Heart right ventricle (tissue), 16 donors: Measurements from ENCODE around the gene SETD3. TPM values are rescaled to one million over a fixed set of nuclear protein-coding genes. Genes with fewer than 3 reads are reported as not detected.
A peak's percentile ranks its signal among the peaks of the same experiment; 100 is the strongest.

Source experiments
- ATAC-seq, 8 donors: fragments of 200-7000 bp; cut with Tn5 transposase; one replicate each; pipeline ENCODE4 v1.9.1; 2020; ENCODE audit warnings: mild to moderate bottlenecking in 8 of 8, moderate library complexity in 8 of 8, moderate number of reproducible peaks in 1 of 8
- DNase-seq, 2 donors: peaks; one replicate each; pipeline ENCODE4 v3.0.0-alpha.2; 2020
- H3K27ac ChIP-seq, 10 donors: fragments of 200-600 bp; sonication (generic) in 2 of 10; one replicate each; pipeline versions ENCODE4 v1.5.0 to v1.8.0; 2020 to 2022; ENCODE audit warnings: mild to moderate bottlenecking in 3 of 10
- H3K27me3 ChIP-seq, 7 donors: fragments of 200-600 bp; one replicate each; pipeline ENCODE4 v1.8.0; 2021 to 2022; ENCODE audit warnings: mild to moderate bottlenecking in 2 of 7
- H3K36me3 ChIP-seq, 9 donors: fragments of 200-600 bp; sonication (generic) in 1 of 9; one replicate each; pipeline versions ENCODE4 v1.5.0 to v1.8.0; 2020 to 2022; ENCODE audit warnings: mild to moderate bottlenecking in 2 of 9
- H3K4me1 ChIP-seq, 9 donors: fragments of 200-600 bp; sonication (generic) in 1 of 9; one replicate each; pipeline versions ENCODE4 v1.5.0 to v1.8.0; 2020 to 2022; ENCODE audit warnings: mild to moderate bottlenecking in 4 of 9
- H3K4me3 ChIP-seq, 10 donors: fragments of 200-600 bp; sonication (generic) in 2 of 10; one replicate each; pipeline versions ENCODE4 v1.5.0 to v1.8.0; 2020 to 2022; ENCODE audit warnings: mild to moderate bottlenecking in 7 of 10, moderate library complexity in 2 of 10
- H3K9me3 ChIP-seq, 11 donors: fragments of 200-600 bp in 10 of 11; sonication (generic) in 2 of 11; one replicate each; pipeline versions ENCODE4 v1.5.0 to v1.8.0; 2013 to 2022; ENCODE audit warnings: mild to moderate bottlenecking in 2 of 11, control low read depth in 1 of 11, moderate library complexity in 1 of 11
- CTCF ChIP-seq, 9 donors: fragments of 200-600 bp; sonication (generic) in 2 of 9; IDR thresholded peaks; one replicate each; pipeline versions ENCODE4 v1.5.0 to v1.8.0; 2021 to 2022; ENCODE audit warnings: antibody characterized with exemption in 9 of 9, mild to moderate bottlenecking in 5 of 9, moderate library complexity in 1 of 9
- WGBS, 2 donors: extraction: QIAGEN DNeasy Blood & Tissue Kit; methylation state at CpG; one replicate each; pipeline ENCODE4 v1.1.7; 2013; ENCODE audit warnings: inconsistent platforms in 1 of 2; 5-methylcytosine and 5-hydroxymethylcytosine counted together
- intact Hi-C, 10 donors: fragments of 100-400 bp; cut with DNase I; formaldehyde crosslinking; loops; one replicate each; pipeline versions ENCODE4 v1.11.1 to v1.14.2; 2022
- polyA plus RNA-seq, 2 donors: library from polyadenylated mRNA; stranded (reverse); fragments of 200-250 nt; gene quantifications; one replicate each; pipeline ENCODE4 v1.2.3, GENCODE V29; 2013
- total RNA-seq, 10 donors: library from RNA; stranded (reverse); fragmentation: NEBNext Ultra II Directional in 3 of 10; extraction: Animal tissue kit (Norgen Biotek cat#: 25700) in 3 of 10; gene quantifications; one replicate each; pipeline versions ENCODE4 v1.2.1 to v1.2.4, GENCODE V29; 2021 to 2023
- donor health status: Arrhythmogenic right ventricular cardiomyopathy.
- donor health status: ischemic (EF 13 %, LVEDD 7.1; RV severe dilation, severe dysfunction).
- donor health status: healthy with polysubstance abuse.
- donor health status: DM: no; HTN: yes; CAD: no.
- donor health status: DM: no; HTN: no; CAD: no.
- donor health status: ischemic (EF 25% LVEDD 6.9; RV normal size, moderate dysfunction).
- donor health status: ischemic (EF 25% LVEDD 5.7; RV mildly dilated, moderate dysfunction).
- donor health status: healthy.
- donor health status: DM: yes; HTN: yes; CAD: no.
- donor health status: Ischemic cardiomyopathy.
- donor health status: ischemic (EF 35%, LVEDD 5.7; RV mildly dilated, moderate dysfunction).
- donor health status: nonischemic (EF 11% LVEDD 7.7; RV severe dilation, severe dysfunction).
- donor health status: DM: yes; HTN: yes; CAD: no.
- donor health status: PGD.
- donor health status: ischemic (EF 29% LVEDD 5.4; RV normal size, mild dysfunction).
- donor health status: nonischemic (EF 23%, LVEDD 6.1; RV moderate dilation, normal function).

SETD3 gene
- total and polyA plus RNA-seq, 12 donors = 35.0 to 129 (median 106) TPM

GRCh38 chr14:99511421-99512109 lies 30.9 kb upstream of the SETD3 start:
- Histone ChIP-seq H3K27me3 (no peaks in the 10 kb centered on the region), H3K4me3 (no peak overlapping the region), H3K36me3 (peaks cover 0 to 96% (median 30%) of the 10 kb centered on the region in 9 donors), H3K27ac (peak overlapping the region in 8 of 10 donors; percentile 5 to 72 (median 43)), H3K4me1 (peaks cover 0 to 17% (median 3%) of the 10 kb centered on the region in 9 donors), H3K9me3 (no peaks in the 10 kb centered on the region)
- DNase-seq (no peak), ATAC-seq (peak in 6 of 8 donors; percentile 13 to 54 (median 34))
- TF ChIP-seq CTCF (IDR thresholded peaks at IDR 0.05) = no peak
- intact Hi-C loops = loop anchor here in 2 of 10 donors (10.0 kb wide), 1 partner anchor 373 kb away; no protein-coding TSS in a partner anchor
- WGBS, 2 donors = 65 to 66% methylated on average over 12 of the region's 12 CpGs

GRCh38 chr14:99510556-99511139 lies 30.0 kb upstream of the SETD3 start:
- H3K27ac ChIP-seq = peak overlapping the region in 5 of 10 donors; percentile 17 to 72 (median 55)
- H3K4me3 ChIP-seq = no peak overlapping the region
- peaks cover 0 to 96% (median 38%) of the 10 kb centered on the region in 9 donors for H3K36me3 ChIP-seq
- no peak for TF ChIP-seq CTCF (IDR thresholded peaks at IDR 0.05)
- ATAC-seq (no peak), DNase-seq (no peak)
- 70 to 77% methylated on average over 12 to 15 of the region's 15 CpGs for WGBS, 2 donors
- no peaks in the 10 kb centered on the region for H3K9me3 ChIP-seq
- intact Hi-C loops = loop anchor here in 2 of 10 donors (10.0 kb wide), 1 partner anchor 374 kb away; no protein-coding TSS in a partner anchor
- H3K27me3 ChIP-seq = no peaks in the 10 kb centered on the region
- peaks cover 0 to 17% (median 3%) of the 10 kb centered on the region in 9 donors for H3K4me1 ChIP-seq

- TF ChIP-seq CTCF (IDR thresholded peaks at IDR 0.05) = no peak
- Histone ChIP-seq H3K4me3 (no peak overlapping the region), H3K27me3 (no peaks in the 10 kb centered on the region), H3K36me3 (peaks cover 0 to 96% (median 44%) of the 10 kb centered on the region in 9 donors), H3K9me3 (no peaks in the 10 kb centered on the region), H3K4me1 (peaks cover 0 to 17% (median 3%) of the 10 kb centered on the region in 9 donors), H3K27ac (no peak overlapping the region)
- intact Hi-C loops = loop anchor here in 2 of 10 donors (10.0 kb wide), 1 partner anchor 375 kb away; no protein-coding TSS in a partner anchor
- DNase-seq (no peak), ATAC-seq (peak in 1 of 8 donors; percentile 8)
- WGBS, 2 donors = 89 to 93% methylated on average over 27 of the region's 27 CpGs
Measured at GRCh38 chr14:99509871-99510555, 29.4 kb upstream of the SETD3 start.
